GM12878 (cell line): ENCODE results near the gene ZNF530. TPM values are rescaled to one million over a fixed set of nuclear protein-coding genes. Genes with fewer than 3 reads are reported as not detected.

ENCODE experiments used
- ATAC-seq: fragments of 200-7000 bp; cut with Tn5 transposase; 3 replicates; pipeline ENCODE4 v1.9.1; 2020; ENCODE audit warnings: mild to moderate bottlenecking, moderate library complexity
- BruUV-seq: library from RNA; stranded (reverse); fragments of 400-500 nt; replicated peaks from 2 replicates; lab custom pipeline; 2021; lab: Mats Ljungman, UMichigan
- CTCF ChIA-PET: fragments of 300-600 bp; sonication (Branson Sonifier 250); formaldehyde crosslinking; extraction: SDS; loops from one replicate; lab custom pipeline; 2021; ENCODE audit warnings: inconsistent platforms; lab: Yijun Ruan, JAX
- POLR2A ChIA-PET: fragments of 350-600 bp; formaldehyde crosslinking; extraction: SDS; loops from one replicate; lab custom pipeline; 2021; ENCODE audit warnings: inconsistent platforms; lab: Charles Lee
- RAD21 ChIA-PET: fragments of 300-600 bp; sonication (Branson Sonifier 250); formaldehyde crosslinking; loops from one replicate; lab custom pipeline; 2023; ENCODE audit warnings: antibody characterized with exemption; ENCODE audit not compliant: unreplicated experiment; lab: Charles Lee
- SMC1A ChIA-PET: fragments of 300-600 bp; sonication (Branson Sonifier 250); formaldehyde crosslinking; loops from one replicate; lab custom pipeline; 2023; ENCODE audit not compliant: unreplicated experiment, uncharacterized antibody; lab: Charles Lee
- DNase-seq: peaks from one replicate; pipeline ENCODE4 v3.0.0-alpha.2; 2011; ENCODE audit warnings: low read depth, low spot score
- FAIRE-seq: peaks from 3 replicates; lab custom pipeline; 2011; peaks lifted over from hg19 to GRCh38; lab: Jason Lieb, UNC
- H2AFZ ChIP-seq: 2 replicates; pipeline ENCODE4 v1.6.0; 2011; ENCODE audit warnings: low read depth, low read length, control low read depth; ENCODE audit not compliant: control insufficient read depth
- H3K27ac ChIP-seq: 2 replicates; pipeline ENCODE4 v1.5.1; 2011; ENCODE audit warnings: control low read depth; ENCODE audit not compliant: control insufficient read depth, insufficient read depth
- H3K27me3 ChIP-seq, 2 experiments: replicated peaks in 1 of 2; 2 replicates each; pipeline versions ENCODE4 v1.6.0 to v1.6.1; 2011; ENCODE audit warnings: low read length in 1 of 2; ENCODE audit not compliant: control insufficient read depth in 2 of 2, insufficient read depth in 2 of 2
- H3K36me3 ChIP-seq, 2 experiments: 2 replicates each; pipeline ENCODE4 v1.5.1; 2011; ENCODE audit warnings: low read length in 1 of 2; ENCODE audit not compliant: control insufficient read depth in 2 of 2, insufficient read depth in 2 of 2
- H3K4me1 ChIP-seq: 2 replicates; pipeline ENCODE4 v1.6.1; 2011; ENCODE audit warnings: mild to moderate bottlenecking, low read length, moderate library complexity, mixed read lengths; ENCODE audit not compliant: control insufficient read depth, insufficient read depth
- H3K4me2 ChIP-seq: 2 replicates; pipeline ENCODE4 v1.6.0; 2011; ENCODE audit warnings: control low read depth; ENCODE audit not compliant: control insufficient read depth, insufficient read depth
- H3K4me3 ChIP-seq: fragments of 200-600 bp; sonication (generic); 2 replicates; pipeline ENCODE4 v1.5.1; 2016
- H3K79me2 ChIP-seq: 2 replicates; pipeline ENCODE4 v1.6.0; 2011; ENCODE audit warnings: low read length; ENCODE audit not compliant: control insufficient read depth, insufficient read depth
- H3K9ac ChIP-seq: 2 replicates; pipeline ENCODE4 v1.8.0; 2011; ENCODE audit warnings: low read length, control low read depth, mixed read lengths; ENCODE audit not compliant: control insufficient read depth, insufficient read depth
- H3K9me3 ChIP-seq: replicated peaks from 3 replicates; pipeline ENCODE4 v1.5.1; 2011; ENCODE audit warnings: mild to moderate bottlenecking, low read length; ENCODE audit not compliant: control insufficient read depth, insufficient read depth
- H4K20me1 ChIP-seq: 2 replicates; pipeline ENCODE4 v1.6.0; 2011; ENCODE audit not compliant: control insufficient read depth, insufficient read depth
- BRCA1 ChIP-seq: IDR thresholded peaks from 2 replicates; pipeline ENCODE4 v1.6.1; 2011; ENCODE audit warnings: low read depth, low read length, improper control_type of control experiment
- CTCF ChIP-seq, 3 experiments: IDR thresholded peaks in 2 of 3; conservative IDR thresholded peaks in 1 of 3; 2 replicates each; pipeline ENCODE4 v1.5.1; 2011; ENCODE audit warnings: low read depth in 3 of 3, low read length in 3 of 3, mild to moderate bottlenecking in 3 of 3, control low read depth in 2 of 3, moderate library complexity in 2 of 3, inconsistent platforms in 1 of 3, mixed read lengths in 1 of 3; ENCODE audit not compliant: control insufficient read depth in 2 of 3, insufficient read depth in 1 of 3; ENCODE audit errors: extremely low read depth in 1 of 3
- FOS ChIP-seq: IDR thresholded peaks from 3 replicates; pipeline ENCODE4 v1.6.1; 2011; ENCODE audit warnings: borderline replicate concordance; ENCODE audit not compliant: insufficient read length; ENCODE audit errors: extremely low read depth
- HDGF ChIP-seq: fragments of 450-650 bp; IDR thresholded peaks from 2 replicates; pipeline ENCODE4 v1.6.1; 2016; ENCODE audit warnings: antibody characterized with exemption
- NBN ChIP-seq: fragments of 450-650 bp; IDR thresholded peaks from 2 replicates; pipeline ENCODE4 v1.6.1; 2016
- NR2C1 ChIP-seq: fragments of 450-650 bp; IDR thresholded peaks from 2 replicates; pipeline ENCODE4 v1.6.1; 2017; ENCODE audit warnings: antibody characterized with exemption, mild to moderate bottlenecking, moderate library complexity
- PRDM15 ChIP-seq: fragments of 450-650 bp; formaldehyde crosslinking; IDR thresholded peaks from 2 replicates; pipeline ENCODE4 v1.4.0; 2020; ENCODE audit warnings: mild to moderate bottlenecking, moderate library complexity
- RAD51 ChIP-seq: fragments of 450-650 bp; IDR thresholded peaks from 2 replicates; pipeline ENCODE4 v1.6.1; 2016; ENCODE audit warnings: moderate library complexity, mild to moderate bottlenecking, inconsistent platforms
- RB1 ChIP-seq: fragments of 450-650 bp; formaldehyde crosslinking; IDR thresholded peaks from 2 replicates; pipeline ENCODE4 v1.6.1; 2017; ENCODE audit warnings: mild to moderate bottlenecking, borderline replicate concordance
- RFX5 ChIP-seq: IDR thresholded peaks from 2 replicates; pipeline ENCODE4 v1.6.1; 2011; ENCODE audit warnings: low read depth, low read length, improper control_type of control experiment
- WGBS: methylation state at CpG from one replicate; pipeline ENCODE4 v1.1.6; 2016; ENCODE audit warnings: low lambda C conversion rate; ENCODE audit not compliant: insufficient replicate concordance, insufficient coverage; ENCODE audit errors: missing lambda C conversion rate; 5-methylcytosine and 5-hydroxymethylcytosine counted together
- in situ Hi-C: fragments of 300-500 bp; cut with MboI; formaldehyde crosslinking; loops from 9 replicates; pipeline ENCODE4 v1.14.3; 2018; ENCODE audit warnings: mixed read lengths
- intact Hi-C: fragments of 100-400 bp; cut with micrococcal nuclease; formaldehyde crosslinking; loops from one replicate; pipeline ENCODE4 v1.14.2; 2022; ENCODE audit not compliant: unreplicated experiment
- polyA plus RNA-seq, 11 experiments: library from polyadenylated mRNA; depleted of rRNA in 4 of 11; unstranded in 6 of 11; stranded (reverse) in 5 of 11; fragments of >200 nt; fragmentation: Nextera tagmentation in 4 of 11; fragmentation: Illumina TruSeq in 1 of 11; extraction: Ambion mirVana in 4 of 11; extraction: Trizol in 1 of 11; gene quantifications; 1 replicate in 1 of 11; 2 replicates in 10 of 11; pipeline versions ENCODE4 v1.2.1 to v1.2.3, GENCODE V29; 2011 to 2016; ENCODE audit warnings: inconsistent platforms in 2 of 11, missing spikeins in 2 of 11, low read depth in 1 of 11
- total RNA-seq, 4 experiments: library from RNA; depleted of rRNA in 3 of 4; stranded (reverse); fragments of >200 nt in 3 of 4; fragmentation: Illumina TruSeq in 1 of 4; extraction: Trizol in 1 of 4; gene quantifications; 2 replicates each; pipeline versions ENCODE4 v1.2.1 to v1.2.3, GENCODE V29; 2013 to 2021
- TF ChIP-seq, protein P1 (sequence below): fragments of 150-350 bp; IDR thresholded peaks from 2 replicates; pipeline ENCODE4 v1.6.1; 2016; ENCODE audit warnings: low read depth, low read length

ZNF530 gene
- total and polyA plus RNA-seq, 10 of the 15 experiments (the other 5 are each of a cell fraction or from before 2014, with no cell fraction given), result 1.9 to 9.3 (median 6.6) TPM

GRCh38 chr19:57611113-57611512, 11.4 kb downstream of the ZNF530 start (continued):
- TF ChIP-seq PRDM15 (CRISPR knock-in tag) (no peak), HDGF (no peak), RAD51 (no peak)

DNA sequence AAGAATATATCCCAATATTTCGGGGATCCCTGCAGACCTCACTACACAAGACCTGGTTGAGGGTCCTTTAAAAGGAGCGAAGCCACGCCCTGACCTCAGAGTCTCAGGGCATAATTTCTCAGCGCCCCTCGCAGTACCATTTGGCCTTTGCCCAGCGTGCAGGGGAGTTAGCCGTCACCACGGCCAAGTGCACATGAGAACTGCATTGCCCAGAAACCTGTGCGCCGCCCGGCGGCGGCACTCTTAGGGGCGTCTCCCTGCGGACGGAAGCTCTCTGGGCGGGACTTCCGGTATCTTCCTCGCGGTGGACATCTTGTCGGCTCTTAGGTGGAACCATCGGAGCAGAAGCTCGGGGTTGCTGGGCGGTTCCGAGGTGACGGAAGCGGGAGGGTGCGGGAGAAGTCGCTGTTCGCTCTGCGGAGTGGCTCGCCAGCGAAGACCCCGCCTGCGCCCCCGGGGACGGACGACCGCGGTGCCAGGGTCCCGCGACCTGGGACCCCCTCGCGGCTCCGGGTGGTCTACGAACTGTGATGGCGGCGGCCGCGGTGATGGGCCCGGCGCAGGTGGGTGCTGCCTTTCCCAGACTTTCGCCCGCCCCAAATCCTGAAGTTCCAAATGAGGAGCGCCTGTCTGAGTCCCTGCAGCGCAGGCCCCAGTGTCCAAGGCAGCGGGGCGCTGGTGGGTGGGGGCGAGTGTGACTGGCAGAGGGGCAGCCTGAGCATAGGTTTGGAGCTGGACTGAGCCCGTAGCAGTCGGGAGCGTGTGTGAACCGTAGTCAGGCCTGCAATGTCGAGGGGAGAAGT, 14.5 kb downstream of the ZNF530 start, which contains the start of gene ZNF134:
ZNF134 (plus strand) TSS at position 302 of the 803 bp plus-strand sequence. CDS start 5,227 bp downstream, outside the sequence.
- no peaks in the 10 kb centered on the region for H4K20me1 ChIP-seq
- TF ChIP-seq BRCA1 (no peak), RB1 (0 out of 2 replicates have a peak, but pooled peaks have one; percentile 38), NBN (0 out of 2 replicates have a peak, but pooled peaks have one; percentile 20), FOS (no peak), NR2C1 (peak; percentile 31; the same call in 1 of the 2 replicates), CTCF (IDR thresholded peaks at IDR 0.05 in 2 of 3, conservative IDR thresholded peaks at IDR 0.05 in 1 of 3; ENCODE audit: control insufficient read depth in 2 of 3, extremely low read depth in 1 of 3, insufficient read depth in 1 of 3, low read depth in 3 of 3, low read length in 3 of 3) (0 out of 6 replicates have a peak, but pooled peaks of 2 of the 3 experiments have one; percentile 4 to 5), RFX5 (no peak)
- TF ChIP-seq, protein P1, sequence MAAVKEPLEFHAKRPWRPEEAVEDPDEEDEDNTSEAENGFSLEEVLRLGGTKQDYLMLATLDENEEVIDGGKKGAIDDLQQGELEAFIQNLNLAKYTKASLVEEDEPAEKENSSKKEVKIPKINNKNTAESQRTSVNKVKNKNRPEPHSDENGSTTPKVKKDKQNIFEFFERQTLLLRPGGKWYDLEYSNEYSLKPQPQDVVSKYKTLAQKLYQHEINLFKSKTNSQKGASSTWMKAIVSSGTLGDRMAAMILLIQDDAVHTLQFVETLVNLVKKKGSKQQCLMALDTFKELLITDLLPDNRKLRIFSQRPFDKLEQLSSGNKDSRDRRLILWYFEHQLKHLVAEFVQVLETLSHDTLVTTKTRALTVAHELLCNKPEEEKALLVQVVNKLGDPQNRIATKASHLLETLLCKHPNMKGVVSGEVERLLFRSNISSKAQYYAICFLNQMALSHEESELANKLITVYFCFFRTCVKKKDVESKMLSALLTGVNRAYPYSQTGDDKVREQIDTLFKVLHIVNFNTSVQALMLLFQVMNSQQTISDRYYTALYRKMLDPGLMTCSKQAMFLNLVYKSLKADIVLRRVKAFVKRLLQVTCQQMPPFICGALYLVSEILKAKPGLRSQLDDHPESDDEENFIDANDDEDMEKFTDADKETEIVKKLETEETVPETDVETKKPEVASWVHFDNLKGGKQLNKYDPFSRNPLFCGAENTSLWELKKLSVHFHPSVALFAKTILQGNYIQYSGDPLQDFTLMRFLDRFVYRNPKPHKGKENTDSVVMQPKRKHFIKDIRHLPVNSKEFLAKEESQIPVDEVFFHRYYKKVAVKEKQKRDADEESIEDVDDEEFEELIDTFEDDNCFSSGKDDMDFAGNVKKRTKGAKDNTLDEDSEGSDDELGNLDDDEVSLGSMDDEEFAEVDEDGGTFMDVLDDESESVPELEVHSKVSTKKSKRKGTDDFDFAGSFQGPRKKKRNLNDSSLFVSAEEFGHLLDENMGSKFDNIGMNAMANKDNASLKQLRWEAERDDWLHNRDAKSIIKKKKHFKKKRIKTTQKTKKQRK, result 0 out of 2 replicates have a peak, but pooled peaks have one; percentile 28

More for the DNA sequence above, 14.5 kb downstream of the ZNF530 start, which contains the start of gene ZNF134:
- BruUV-seq, result no TSS peak
- Histone ChIP-seq H3K9me3 (peaks cover 48% of the 10 kb centered on the region), H3K4me2 (peak within 1 kb of the TSS; percentile 79), H3K4me3 (peak within 1 kb of the TSS; percentile 88), H3K27me3 (no peaks in the 10 kb centered on the region), H3K79me2 (peaks cover 14% of the 10 kb centered on the region), H3K36me3 (peaks cover 3 to 11% of the 10 kb centered on the region in 2 experiments; a peak in 2 of 4 replicates), H3K4me1 (no peaks in the 10 kb centered on the region), H2AFZ (peak within 1 kb of the TSS; percentile 93), H3K9ac (peak within 1 kb of the TSS; percentile 74), H3K27ac (peak within 1 kb of the TSS; percentile 67)
- 7% methylated on average over 41 of the region's 64 CpGs for WGBS
- intact Hi-C loops (loop anchor here (1.0 kb wide), 1 partner anchor 36 kb away; the partner anchor contains the start of gene ZNF416), in situ Hi-C loops (no loop called here)
- peak; percentile 23 for FAIRE-seq
- ChIA-PET RAD21 (no interaction called here), CTCF (interaction anchor here (0.9 to 1.3 kb wide), 2 partner anchors 14 to 20 kb away, joined by 3 to 4 read pairs; no protein-coding TSS in a partner anchor), SMC1A (interaction anchor here (1.2 to 1.3 kb wide), 2 partner anchors 56 to 68 kb away, joined by 3 to 5 read pairs; partner anchors contain the start of gene ZNF551), POLR2A (interaction anchor here (1.0 kb wide), 1 partner anchor 19 kb away, joined by 4 read pairs; the partner anchor contains the start of gene ZNF211)
- ATAC-seq, result peak; percentile 100
- DNase-seq, result peak; percentile 52
